HEK293 (cell line): ENCODE measurements around the gene HOXB9.

Experiments used
- BCL11A ChIP-seq: fragments of 450-650 bp; formaldehyde crosslinking; IDR thresholded peaks from 2 replicates; pipeline ENCODE4 v1.5.1; 2016; ENCODE audit warnings: low read depth, missing biosample characterization, missing genetic modification characterization
- GFI1B ChIP-seq: fragments of 450-650 bp; formaldehyde crosslinking; IDR thresholded peaks from 2 replicates; pipeline ENCODE4 v1.5.1; 2016; ENCODE audit warnings: missing biosample characterization, missing genetic modification characterization
- GLIS1 ChIP-seq: fragments of 450-650 bp; formaldehyde crosslinking; IDR thresholded peaks from 2 replicates; pipeline ENCODE4 v1.5.1; 2016; ENCODE audit warnings: missing biosample characterization, missing genetic modification characterization
- KLF1 ChIP-seq: fragments of 450-650 bp; formaldehyde crosslinking; IDR thresholded peaks from 2 replicates; pipeline ENCODE4 v1.5.1; 2016; ENCODE audit warnings: missing biosample characterization, missing genetic modification characterization
- KLF16 ChIP-seq: fragments of 450-650 bp; formaldehyde crosslinking; IDR thresholded peaks from 2 replicates; pipeline ENCODE4 v1.5.1; 2017; ENCODE audit warnings: missing biosample characterization, missing genetic modification characterization
- KLF8 ChIP-seq: fragments of 450-650 bp; formaldehyde crosslinking; IDR thresholded peaks from 2 replicates; pipeline ENCODE4 v1.5.1; 2016; ENCODE audit warnings: missing biosample characterization, missing genetic modification characterization
- OVOL3 ChIP-seq: fragments of 450-650 bp; formaldehyde crosslinking; IDR thresholded peaks from 2 replicates; pipeline ENCODE4 v1.5.1; 2016; ENCODE audit warnings: missing biosample characterization, missing genetic modification characterization
- PRDM1 ChIP-seq: fragments of 450-650 bp; formaldehyde crosslinking; IDR thresholded peaks from 2 replicates; pipeline ENCODE4; 2016; ENCODE audit warnings: missing biosample characterization, missing genetic modification characterization
- REPIN1 ChIP-seq: fragments of 450-650 bp; formaldehyde crosslinking; IDR thresholded peaks from 2 replicates; pipeline ENCODE4 v1.5.1; 2017; ENCODE audit warnings: missing biosample characterization, missing genetic modification characterization, low read depth
- SCRT1 ChIP-seq: fragments of 450-650 bp; formaldehyde crosslinking; IDR thresholded peaks from 2 replicates; pipeline ENCODE4 v1.5.1; 2016; ENCODE audit warnings: missing biosample characterization, missing genetic modification characterization, borderline replicate concordance
- SCRT2 ChIP-seq: fragments of 450-650 bp; formaldehyde crosslinking; IDR thresholded peaks from 2 replicates; pipeline ENCODE4 v1.5.1; 2016; ENCODE audit warnings: missing biosample characterization, missing genetic modification characterization
- TRIM28 ChIP-seq: IDR thresholded peaks from 2 replicates; pipeline ENCODE4 v1.6.1; 2011; ENCODE audit warnings: low read length, control low read depth, borderline replicate concordance
- YY1 ChIP-seq: fragments of 450-650 bp; formaldehyde crosslinking; IDR thresholded peaks from 2 replicates; pipeline ENCODE4 v1.5.1; 2018; ENCODE audit warnings: missing biosample characterization, missing genetic modification characterization
- ZBTB48 ChIP-seq: fragments of 450-650 bp; formaldehyde crosslinking; IDR thresholded peaks from 2 replicates; pipeline ENCODE4 v1.5.1; 2016; ENCODE audit warnings: missing biosample characterization, missing genetic modification characterization
- ZNF16 ChIP-seq: fragments of 450-650 bp; formaldehyde crosslinking; IDR thresholded peaks from 2 replicates; pipeline ENCODE4 v1.5.1; 2016; ENCODE audit warnings: low read depth, missing biosample characterization, missing genetic modification characterization
- ZNF169 ChIP-seq: fragments of 450-650 bp; formaldehyde crosslinking; IDR thresholded peaks from 2 replicates; pipeline ENCODE4 v1.5.1; 2016; ENCODE audit warnings: missing biosample characterization, missing genetic modification characterization
- ZNF2 ChIP-seq: fragments of 450-650 bp; formaldehyde crosslinking; IDR thresholded peaks from 2 replicates; pipeline ENCODE4 v1.5.1; 2016; ENCODE audit warnings: missing biosample characterization, missing genetic modification characterization
- ZNF341 ChIP-seq: fragments of 450-650 bp; formaldehyde crosslinking; IDR thresholded peaks from 2 replicates; pipeline ENCODE4; 2016; ENCODE audit warnings: low read depth, missing biosample characterization, missing genetic modification characterization
- ZNF362 ChIP-seq: fragments of 450-650 bp; formaldehyde crosslinking; IDR thresholded peaks from 2 replicates; pipeline ENCODE4 v1.5.1; 2016; ENCODE audit warnings: missing biosample characterization, missing genetic modification characterization
- ZNF37A ChIP-seq: fragments of 450-650 bp; IDR thresholded peaks from 2 replicates; pipeline ENCODE4 v1.5.1; 2018; ENCODE audit warnings: missing biosample characterization, missing genetic modification characterization
- ZNF394 ChIP-seq: fragments of 450-650 bp; formaldehyde crosslinking; IDR thresholded peaks from 2 replicates; pipeline ENCODE4 v1.5.1; 2016; ENCODE audit warnings: missing biosample characterization, missing genetic modification characterization, mild to moderate bottlenecking, moderate library complexity, borderline replicate concordance
- ZNF398 ChIP-seq: fragments of 450-650 bp; formaldehyde crosslinking; IDR thresholded peaks from 2 replicates; pipeline ENCODE4 v1.5.1; 2017; ENCODE audit warnings: missing biosample characterization, missing genetic modification characterization
- ZNF404 ChIP-seq: fragments of 450-650 bp; formaldehyde crosslinking; IDR thresholded peaks from 2 replicates; pipeline ENCODE4 v1.5.1; 2017; ENCODE audit warnings: missing biosample characterization, missing genetic modification characterization
- ZNF561 ChIP-seq: fragments of 450-650 bp; IDR thresholded peaks from 2 replicates; pipeline ENCODE4 v1.5.1; 2018; ENCODE audit warnings: missing biosample characterization, missing genetic modification characterization, borderline replicate concordance
- ZNF571 ChIP-seq: fragments of 450-650 bp; formaldehyde crosslinking; IDR thresholded peaks from 2 replicates; pipeline ENCODE4 v1.5.0; 2017; ENCODE audit warnings: missing biosample characterization, missing genetic modification characterization
- ZNF596 ChIP-seq: fragments of 450-650 bp; IDR thresholded peaks from 2 replicates; pipeline ENCODE4 v1.5.0; 2018; ENCODE audit warnings: missing biosample characterization, mild to moderate bottlenecking, missing genetic modification characterization, moderate library complexity
- ZNF600 ChIP-seq: fragments of 450-650 bp; formaldehyde crosslinking; IDR thresholded peaks from 2 replicates; pipeline ENCODE4 v1.5.1; 2016; ENCODE audit warnings: missing biosample characterization, missing genetic modification characterization
- ZNF677 ChIP-seq: fragments of 450-650 bp; IDR thresholded peaks from 2 replicates; pipeline ENCODE4 v1.5.0; 2018; ENCODE audit warnings: missing biosample characterization, mild to moderate bottlenecking, missing genetic modification characterization, moderate library complexity
- ZNF692 ChIP-seq: fragments of 450-650 bp; formaldehyde crosslinking; IDR thresholded peaks from 2 replicates; pipeline ENCODE4 v1.5.1; 2016; ENCODE audit warnings: missing biosample characterization, missing genetic modification characterization
- ZNF707 ChIP-seq: fragments of 450-650 bp; formaldehyde crosslinking; IDR thresholded peaks from 2 replicates; pipeline ENCODE4 v1.5.1; 2016; ENCODE audit warnings: missing biosample characterization, missing genetic modification characterization
- ZNF791 ChIP-seq: fragments of 450-650 bp; formaldehyde crosslinking; IDR thresholded peaks from 2 replicates; pipeline ENCODE4 v1.5.1; 2016; ENCODE audit warnings: missing biosample characterization, missing genetic modification characterization
- ZNF837 ChIP-seq: fragments of 450-650 bp; formaldehyde crosslinking; IDR thresholded peaks from 2 replicates; pipeline ENCODE4 v1.5.1; 2016; ENCODE audit warnings: missing biosample characterization, missing genetic modification characterization
- ZSCAN30 ChIP-seq: fragments of 450-650 bp; IDR thresholded peaks from 2 replicates; pipeline ENCODE4 v1.5.1; 2018; ENCODE audit warnings: missing biosample characterization, mild to moderate bottlenecking, missing genetic modification characterization, moderate library complexity
- ZSCAN4 ChIP-seq: fragments of 450-650 bp; formaldehyde crosslinking; IDR thresholded peaks from 2 replicates; pipeline ENCODE4 v1.5.1; 2017; ENCODE audit warnings: missing biosample characterization, missing genetic modification characterization
- ZXDB ChIP-seq: fragments of 450-650 bp; formaldehyde crosslinking; IDR thresholded peaks from 2 replicates; pipeline ENCODE4 v1.5.1; 2016; ENCODE audit warnings: missing biosample characterization, missing genetic modification characterization

HOXB9 gene

GRCh38 chr17:48624544-48625494, 1.3 kb downstream of the HOXB9 start (continued):
- TF ChIP-seq ZNF600, result peak; percentile 79
- TF ChIP-seq TRIM28, result no peak
- no peak for TF ChIP-seq BCL11A (tag by site-specific recombination)
- TF ChIP-seq REPIN1 (tag by site-specific recombination), result no peak
- TF ChIP-seq ZNF791, result no peak
- TF ChIP-seq ZNF37A, result no peak
- TF ChIP-seq ZBTB48, result 0 out of 2 replicates have a peak, but pooled peaks have one; percentile 17
- TF ChIP-seq ZNF169 (tag by site-specific recombination), result no peak
- 0 out of 2 replicates have a peak, but pooled peaks have one; percentile 16 for TF ChIP-seq KLF1
- no peak for TF ChIP-seq ZNF16 (tag by site-specific recombination)
- TF ChIP-seq ZNF571 (tag by site-specific recombination), result no peak
- TF ChIP-seq ZNF837 (tag by site-specific recombination), result 0 out of 2 replicates have a peak, but pooled peaks have one; percentile 39
- peak; percentile 96 for TF ChIP-seq SCRT2 (tag by site-specific recombination)
- TF ChIP-seq SCRT1 (tag by site-specific recombination), result peak; percentile 49; the same call in 1 of the 2 replicates
- TF ChIP-seq ZNF707, result no peak
- peak; percentile 45 for TF ChIP-seq ZSCAN30
- TF ChIP-seq ZNF561, result no peak
- peak; percentile 51; the same call in 1 of the 2 replicates for TF ChIP-seq ZXDB (tag by site-specific recombination)
- no peak for TF ChIP-seq OVOL3 (tag by site-specific recombination)
- peak; percentile 61 for TF ChIP-seq GLIS1 (tag by site-specific recombination)
- no peak for TF ChIP-seq ZNF404
- TF ChIP-seq ZNF677 (tag by site-specific recombination), result 0 out of 2 replicates have a peak, but pooled peaks have one; percentile 5
- no peak for TF ChIP-seq ZNF362
- no peak for TF ChIP-seq GFI1B
- no peak for TF ChIP-seq KLF16 (tag by site-specific recombination)
- TF ChIP-seq ZNF398 (tag by site-specific recombination), result peak; percentile 43
- TF ChIP-seq YY1, result peak; percentile 19; the same call in 1 of the 2 replicates
- TF ChIP-seq ZNF394 (tag by site-specific recombination), result no peak
- 0 out of 2 replicates have a peak, but pooled peaks have one; percentile 21 for TF ChIP-seq ZNF2 (tag by site-specific recombination)
- no peak for TF ChIP-seq ZNF692 (tag by site-specific recombination)
- TF ChIP-seq KLF8, result peak; percentile 49
- TF ChIP-seq ZSCAN4 (tag by site-specific recombination), result peak; percentile 48; the same call in 1 of the 2 replicates
- TF ChIP-seq PRDM1, result no peak
- TF ChIP-seq ZNF341 (tag by site-specific recombination), result peak; percentile 76
- TF ChIP-seq ZNF596 (tag by site-specific recombination), result 0 out of 2 replicates have a peak, but pooled peaks have one; percentile 7
